Peyer's patch (tissue), 4 donors: ENCODE measurements around the gene UCP3. TPM values are rescaled to one million over a fixed set of nuclear protein-coding genes. Genes with fewer than 3 reads are reported as not detected.
A peak's percentile ranks its signal among the peaks of the same experiment; 100 is the strongest.

Source experiments
- DNase-seq, 3 donors: peaks; one replicate each; pipeline ENCODE4 v3.0.0-alpha.2; 2017 to 2019
- H3K27ac ChIP-seq, 4 donors: fragments of 200-600 bp; sonication (generic); one replicate each; pipeline ENCODE4 v1.5.1; 2016 to 2019
- H3K27me3 ChIP-seq, 2 donors: fragments of 200-600 bp; sonication (generic); one replicate each; pipeline ENCODE4 v1.5.1; 2019
- H3K36me3 ChIP-seq, 3 donors: fragments of 200-600 bp; sonication (generic); one replicate each; pipeline ENCODE4 v1.5.1; 2016 to 2019
- H3K4me1 ChIP-seq, 4 donors: fragments of 200-600 bp; sonication (generic); one replicate each; pipeline ENCODE4 v1.5.1; 2016 to 2019
- H3K4me3 ChIP-seq, 4 donors: fragments of 200-600 bp; sonication (generic); 1 replicate in 3 of 4; 2 replicates in 1 of 4; pipeline ENCODE4 v1.5.1; 2016 to 2019; ENCODE audit warnings: mild to moderate bottlenecking in 1 of 4
- H3K9me3 ChIP-seq, 4 donors: fragments of 200-600 bp; sonication (generic); one replicate each; pipeline ENCODE4 v1.5.1; 2016 to 2019; ENCODE audit warnings: mild to moderate bottlenecking in 1 of 4
- CTCF ChIP-seq, 6 experiments: fragments of 450-650 bp in 4 of 6; fragments of 200-600 bp in 2 of 6; sonication (generic) in 1 of 6; IDR thresholded peaks; one replicate each; pipeline ENCODE4 v1.5.1; 2017 to 2019; ENCODE audit warnings: antibody characterized with exemption in 6 of 6, mild to moderate bottlenecking in 3 of 6, moderate library complexity in 1 of 6
- POLR2A ChIP-seq, 2 donors: fragments of 450-650 bp; IDR thresholded peaks; one replicate each; pipeline ENCODE4 v1.5.1; 2017; ENCODE audit warnings: antibody characterized with exemption in 2 of 2, mild to moderate bottlenecking in 2 of 2, moderate library complexity in 2 of 2
- total RNA-seq, 4 donors: library from RNA; depleted of rRNA; stranded (reverse); fragments of >200 nt; gene quantifications; one replicate each; pipeline ENCODE4 v1.1.0, GENCODE V29; 2016

The UCP3 gene
- total RNA-seq, 4 donors from 2014 or later: 0.76 to 3.4 (median 2.2) TPM

- no peak overlapping the region for H3K27ac ChIP-seq
- no peaks in the 10 kb centered on the region for H3K27me3 ChIP-seq
- peak in 1 of 3 donors; percentile 41 for DNase-seq
- H3K36me3 ChIP-seq: no peaks in the 10 kb centered on the region
- no peak overlapping the region for H3K4me3 ChIP-seq
- TF ChIP-seq CTCF (IDR thresholded peaks at IDR 0.05) (no peak), POLR2A (IDR thresholded peaks at IDR 0.05) (no peak)
- H3K9me3 ChIP-seq: no peaks in the 10 kb centered on the region
- H3K4me1 ChIP-seq: peaks cover 0 to 3% (median 0%) of the 10 kb centered on the region in 4 donors
These were observed 43.7 kb downstream of the UCP3 start for GRCh38 chr11:73965076-73965763.

- Histone ChIP-seq H3K27me3 (no peaks in the 10 kb centered on the region), H3K27ac (no peak overlapping the region), H3K4me1 (peaks cover 0 to 3% (median 0%) of the 10 kb centered on the region in 4 donors), H3K4me3 (no peak overlapping the region), H3K9me3 (no peaks in the 10 kb centered on the region), H3K36me3 (no peaks in the 10 kb centered on the region)
- TF ChIP-seq POLR2A (IDR thresholded peaks at IDR 0.05) (no peak), CTCF (IDR thresholded peaks at IDR 0.05) (no peak)
- DNase-seq: peak in 1 of 3 donors; percentile 32
These were observed 45.0 kb downstream of the UCP3 start for GRCh38 chr11:73963861-73964260.

GRCh38 chr11:73962101-73962705 lies 46.7 kb downstream of the UCP3 start:
- H3K27me3 ChIP-seq: no peaks in the 10 kb centered on the region
- H3K27ac ChIP-seq: no peak overlapping the region
- DNase-seq: peak in 1 of 3 donors; percentile 10
- no peak overlapping the region for H3K4me3 ChIP-seq
- peaks cover 0 to 3% (median 0%) of the 10 kb centered on the region in 4 donors for H3K4me1 ChIP-seq
- H3K36me3 ChIP-seq: no peaks in the 10 kb centered on the region
- TF ChIP-seq POLR2A (IDR thresholded peaks at IDR 0.05) (no peak), CTCF (IDR thresholded peaks at IDR 0.05) (no peak)
- H3K9me3 ChIP-seq: no peaks in the 10 kb centered on the region

- Histone ChIP-seq H3K4me3 (no peak overlapping the region), H3K27ac (no peak overlapping the region), H3K36me3 (no peaks in the 10 kb centered on the region), H3K27me3 (no peaks in the 10 kb centered on the region), H3K9me3 (no peaks in the 10 kb centered on the region), H3K4me1 (peaks cover 0 to 3% (median 0%) of the 10 kb centered on the region in 4 donors)
- peak in 1 of 3 donors; percentile 32 for DNase-seq
- TF ChIP-seq CTCF (IDR thresholded peaks at IDR 0.05): no peak
- no peak for TF ChIP-seq POLR2A (IDR thresholded peaks at IDR 0.05)
These were observed 47.6 kb downstream of the UCP3 start for GRCh38 chr11:73961321-73961720.

GRCh38 chr11:73958521-73959141 lies 50.3 kb downstream of the UCP3 start:
- no peaks in the 10 kb centered on the region for H3K4me1 ChIP-seq
- no peak for DNase-seq
- H3K27ac ChIP-seq: no peak overlapping the region
- no peaks in the 10 kb centered on the region for H3K27me3 ChIP-seq
- no peaks in the 10 kb centered on the region for H3K9me3 ChIP-seq
- TF ChIP-seq POLR2A (IDR thresholded peaks at IDR 0.05): no peak
- TF ChIP-seq CTCF (IDR thresholded peaks at IDR 0.05): no peak
- no peaks in the 10 kb centered on the region for H3K36me3 ChIP-seq
- H3K4me3 ChIP-seq: no peak overlapping the region
